Trophoblast cell (in vitro differentiated cells and primary cell): ENCODE data around the gene TEX14.

Experiments
- DNase-seq, 2 donors: peaks; one replicate each; pipeline ENCODE4 v3.0.0-alpha.2; 2016
- H2AFZ ChIP-seq: 2 replicates; pipeline ENCODE4 v1.6.1; 2013; ENCODE audit warnings: low read length, moderate library complexity, mild to moderate bottlenecking; ENCODE audit not compliant: insufficient read depth, poor library complexity
- H2AK5ac ChIP-seq: 2 replicates; pipeline ENCODE4 v1.6.1; 2013; ENCODE audit warnings: mild to moderate bottlenecking, low read length
- H2BK120ac ChIP-seq: 2 replicates; pipeline ENCODE4 v1.6.1; 2013; ENCODE audit warnings: low read length, mild to moderate bottlenecking, moderate library complexity; ENCODE audit not compliant: insufficient read depth, poor library complexity
- H2BK12ac ChIP-seq: 2 replicates; pipeline ENCODE4 v1.6.1; 2013; ENCODE audit warnings: mild to moderate bottlenecking, low read length, moderate library complexity
- H2BK5ac ChIP-seq: 2 replicates; pipeline ENCODE4 v1.6.1; 2013; ENCODE audit warnings: low read length, low read depth, moderate library complexity, mild to moderate bottlenecking; ENCODE audit not compliant: poor library complexity
- H3K14ac ChIP-seq: 2 replicates; pipeline ENCODE4 v1.6.1; 2013; ENCODE audit warnings: mild to moderate bottlenecking, low read length
- H3K18ac ChIP-seq: 2 replicates; pipeline ENCODE4 v1.6.1; 2013; ENCODE audit warnings: mild to moderate bottlenecking, low read length
- H3K23ac ChIP-seq: 2 replicates; pipeline ENCODE4 v1.6.1; 2013; ENCODE audit warnings: low read length
- H3K27ac ChIP-seq: 2 replicates; pipeline ENCODE4 v1.5.1; 2013; ENCODE audit warnings: low read depth, mild to moderate bottlenecking, inconsistent platforms, low read length, moderate library complexity
- H3K27me3 ChIP-seq: 2 replicates; pipeline ENCODE4 v1.6.1; 2013; ENCODE audit warnings: inconsistent platforms, mild to moderate bottlenecking, low read length, moderate library complexity; ENCODE audit not compliant: insufficient read depth
- H3K36me3 ChIP-seq, 2 experiments: 1 replicate in 1 of 2; 2 replicates in 1 of 2; pipeline ENCODE4 v1.6.1; 2013; ENCODE audit warnings: low read length in 2 of 2, mild to moderate bottlenecking in 2 of 2, moderate library complexity in 1 of 2; ENCODE audit not compliant: insufficient read depth in 2 of 2, control insufficient read depth in 1 of 2
- H3K4ac ChIP-seq: 2 replicates; pipeline ENCODE4 v1.6.1; 2013; ENCODE audit warnings: low read depth, mild to moderate bottlenecking, low read length, moderate library complexity
- H3K4me1 ChIP-seq, 2 experiments: 1 replicate in 1 of 2; 2 replicates in 1 of 2; pipeline ENCODE4 v1.6.1; 2013; ENCODE audit warnings: low read length in 2 of 2, mild to moderate bottlenecking in 2 of 2, moderate library complexity in 1 of 2; ENCODE audit not compliant: insufficient read depth in 2 of 2, control insufficient read depth in 1 of 2
- H3K4me2 ChIP-seq: 2 replicates; pipeline ENCODE4 v1.6.1; 2013; ENCODE audit warnings: inconsistent platforms, mild to moderate bottlenecking, low read length, moderate library complexity
- H3K4me3 ChIP-seq: 2 replicates; pipeline ENCODE4 v1.5.1; 2013; ENCODE audit warnings: mild to moderate bottlenecking, low read depth, low read length, inconsistent platforms
- H3K79me1 ChIP-seq: one replicate; pipeline ENCODE4 v1.6.1; 2013; ENCODE audit warnings: low read length
- H3K79me2 ChIP-seq: 2 replicates; pipeline ENCODE4 v1.6.1; 2013; ENCODE audit warnings: low read length, mild to moderate bottlenecking; ENCODE audit not compliant: control insufficient read depth, insufficient read depth, poor library complexity
- H3K9ac ChIP-seq: 2 replicates; pipeline ENCODE4 v1.6.1; 2013; ENCODE audit warnings: mild to moderate bottlenecking, low read length
- H3K9me3 ChIP-seq: 2 replicates; pipeline ENCODE4 v1.6.1; 2013; ENCODE audit warnings: low read depth, mild to moderate bottlenecking, control low read depth, inconsistent platforms, low read length; ENCODE audit not compliant: insufficient read depth
- H4K12ac ChIP-seq: 2 replicates; pipeline ENCODE4 v1.6.1; 2013; ENCODE audit warnings: low read depth, mild to moderate bottlenecking, low read length, moderate library complexity
- H4K8ac ChIP-seq: 2 replicates; pipeline ENCODE4 v1.6.1; 2013; ENCODE audit warnings: low read depth, mild to moderate bottlenecking, low read length, moderate library complexity
- H4K91ac ChIP-seq: one replicate; pipeline ENCODE4 v1.6.1; 2013; ENCODE audit warnings: low read depth, mild to moderate bottlenecking, low read length, moderate library complexity
- WGBS: extraction: QIAGEN DNeasy Blood & Tissue Kit; methylation state at CpG from one replicate; pipeline ENCODE4 v1.1.7; 2013; ENCODE audit warnings: missing lambda C conversion rate; ENCODE audit not compliant: insufficient read length, insufficient coverage; ENCODE audit errors: extremely low coverage; 5-methylcytosine and 5-hydroxymethylcytosine counted together

Gene TEX14

GRCh38 chr17:58574025-58574424 lies 117.8 kb downstream of the TEX14 start:
- H3K4me1 ChIP-seq = no peaks in the 10 kb centered on the region
- no peak overlapping the region for H2AK5ac ChIP-seq
- H3K79me2 ChIP-seq = no peaks in the 10 kb centered on the region
- H2BK5ac ChIP-seq = no peak overlapping the region
- no peak overlapping the region for H3K9ac ChIP-seq
- H4K91ac ChIP-seq = no peak overlapping the region
- H3K27ac ChIP-seq = no peak overlapping the region
- H3K4me2 ChIP-seq = no peak overlapping the region
- H3K4ac ChIP-seq = no peak overlapping the region
- H2BK120ac ChIP-seq = no peak overlapping the region
- no peak overlapping the region for H3K4me3 ChIP-seq
- no peak overlapping the region for H2AFZ ChIP-seq
- no peak for DNase-seq
- WGBS = no CpG with 5 or more reads among the region's 4 CpGs
- H3K79me1 ChIP-seq = peaks cover 2% of the 10 kb centered on the region
- no peak overlapping the region for H4K8ac ChIP-seq
- H3K36me3 ChIP-seq = no peaks in the 10 kb centered on the region
- no peak overlapping the region for H3K23ac ChIP-seq
- no peak overlapping the region for H4K12ac ChIP-seq
- H2BK12ac ChIP-seq = no peak overlapping the region
- no peaks in the 10 kb centered on the region for H3K27me3 ChIP-seq
- no peaks in the 10 kb centered on the region for H3K9me3 ChIP-seq
- H3K18ac ChIP-seq = no peak overlapping the region
- H3K14ac ChIP-seq = no peak overlapping the region

GRCh38 chr17:58572846-58573245 lies 119.0 kb downstream of the TEX14 start:
- H4K91ac ChIP-seq = no peak overlapping the region
- no peak overlapping the region for H3K27ac ChIP-seq
- H2BK5ac ChIP-seq = no peak overlapping the region
- H3K14ac ChIP-seq = no peak overlapping the region
- H3K4me1 ChIP-seq = no peaks in the 10 kb centered on the region
- H4K8ac ChIP-seq = no peak overlapping the region
- no peak overlapping the region for H3K23ac ChIP-seq
- no peak for DNase-seq
- no peak overlapping the region for H2BK120ac ChIP-seq
- no peak overlapping the region for H2BK12ac ChIP-seq
- peaks cover 2% of the 10 kb centered on the region for H3K79me1 ChIP-seq
- no CpG with 5 or more reads among the region's 3 CpGs for WGBS
- H3K9me3 ChIP-seq = no peaks in the 10 kb centered on the region
- H3K36me3 ChIP-seq = no peaks in the 10 kb centered on the region
- no peak overlapping the region for H3K9ac ChIP-seq
- no peaks in the 10 kb centered on the region for H3K79me2 ChIP-seq
- H3K4me2 ChIP-seq = no peak overlapping the region
- no peak overlapping the region for H3K4ac ChIP-seq
- peak overlapping the region; percentile 6 for H2AFZ ChIP-seq
- H4K12ac ChIP-seq = no peak overlapping the region
- H3K4me3 ChIP-seq = no peak overlapping the region
- H2AK5ac ChIP-seq = no peak overlapping the region
- H3K18ac ChIP-seq = no peak overlapping the region
- no peaks in the 10 kb centered on the region for H3K27me3 ChIP-seq

- no peak overlapping the region for H3K4ac ChIP-seq
- no peak overlapping the region for H2BK12ac ChIP-seq
- no peak overlapping the region for H4K12ac ChIP-seq
- H2BK5ac ChIP-seq = no peak overlapping the region
- H2AFZ ChIP-seq = no peak overlapping the region
- H3K9ac ChIP-seq = no peak overlapping the region
- H3K14ac ChIP-seq = no peak overlapping the region
- no peaks in the 10 kb centered on the region for H3K27me3 ChIP-seq
- no peak overlapping the region for H3K23ac ChIP-seq
- H3K27ac ChIP-seq = no peak overlapping the region
- H3K79me2 ChIP-seq = no peaks in the 10 kb centered on the region
- no peak overlapping the region for H2BK120ac ChIP-seq
- H3K9me3 ChIP-seq = no peaks in the 10 kb centered on the region
- H3K4me3 ChIP-seq = no peak overlapping the region
- no peak overlapping the region for H3K4me2 ChIP-seq
- H4K91ac ChIP-seq = no peak overlapping the region
- no CpG with 5 or more reads among the region's 4 CpGs for WGBS
- no peak overlapping the region for H4K8ac ChIP-seq
- H3K36me3 ChIP-seq = no peaks in the 10 kb centered on the region
- H2AK5ac ChIP-seq = no peak overlapping the region
- H3K4me1 ChIP-seq = peaks cover 0 to 1% of the 10 kb centered on the region in 2 experiments
- H3K18ac ChIP-seq = no peak overlapping the region
- DNase-seq = no peak
- H3K79me1 ChIP-seq = peaks cover 2% of the 10 kb centered on the region
Measured at GRCh38 chr17:58570758-58571157, 121.1 kb downstream of the TEX14 start.

- H2BK120ac ChIP-seq = no peak overlapping the region
- H4K12ac ChIP-seq = no peak overlapping the region
- no peak overlapping the region for H3K9ac ChIP-seq
- H4K91ac ChIP-seq = no peak overlapping the region
- H3K4me2 ChIP-seq = no peak overlapping the region
- H2BK12ac ChIP-seq = no peak overlapping the region
- no peak overlapping the region for H4K8ac ChIP-seq
- H3K4ac ChIP-seq = no peak overlapping the region
- no peak overlapping the region for H2BK5ac ChIP-seq
- H3K14ac ChIP-seq = no peak overlapping the region
- no peak overlapping the region for H3K27ac ChIP-seq
- no peak for DNase-seq
- H3K79me1 ChIP-seq = no peaks in the 10 kb centered on the region
- no peaks in the 10 kb centered on the region for H3K27me3 ChIP-seq
- H3K79me2 ChIP-seq = no peaks in the 10 kb centered on the region
- H3K4me1 ChIP-seq = peaks cover 0 to 5% of the 10 kb centered on the region in 2 experiments
- no peak overlapping the region for H2AFZ ChIP-seq
- H3K18ac ChIP-seq = no peak overlapping the region
- no peak overlapping the region for H2AK5ac ChIP-seq
- H3K4me3 ChIP-seq = no peak overlapping the region
- no peak overlapping the region for H3K23ac ChIP-seq
- no peaks in the 10 kb centered on the region for H3K36me3 ChIP-seq
- WGBS = no CpG with 5 or more reads among the region's 1 CpG
- H3K9me3 ChIP-seq = no peaks in the 10 kb centered on the region
Measured at GRCh38 chr17:58569196-58569595, 122.6 kb downstream of the TEX14 start.
